H9 (cell line): Measurements from ENCODE around the gene NBPF8. TPM values are rescaled to one million over a fixed set of nuclear protein-coding genes. Genes with fewer than 3 reads are reported as not detected.
"Not testable (repeated sequence)": the region's sequence is repeated elsewhere in the genome, so short reads cannot be mapped to it uniquely, and the experiment has no call there.

Experiments
- DNase-seq: peaks from one replicate; pipeline ENCODE4 v3.0.0-alpha.2; 2017
- H2AFZ ChIP-seq: one replicate; pipeline ENCODE4 v1.6.1; 2013; ENCODE audit warnings: mild to moderate bottlenecking, low read length, control low read depth, moderate library complexity
- H2AK5ac ChIP-seq: 2 replicates; pipeline ENCODE4 v1.6.1; 2013; ENCODE audit warnings: low read length, control low read depth, mixed read lengths; ENCODE audit not compliant: insufficient read length
- H2BK120ac ChIP-seq: one replicate; pipeline ENCODE4 v1.6.1; 2013; ENCODE audit warnings: low read depth, mild to moderate bottlenecking, low read length, control low read depth, inconsistent platforms; ENCODE audit not compliant: poor library complexity, severe bottlenecking
- H2BK12ac ChIP-seq: 2 replicates; pipeline ENCODE4 v1.6.1; 2013; ENCODE audit warnings: low read length, control low read depth, mixed read lengths, low read depth; ENCODE audit not compliant: insufficient read length
- H2BK15ac ChIP-seq: 2 replicates; pipeline ENCODE4 v1.6.1; 2013; ENCODE audit warnings: low read depth, low read length, control low read depth
- H2BK20ac ChIP-seq: one replicate; pipeline ENCODE4 v1.6.1; 2013; ENCODE audit warnings: low read depth, mild to moderate bottlenecking, low read length, control low read depth, inconsistent platforms; ENCODE audit not compliant: poor library complexity, severe bottlenecking
- H2BK5ac ChIP-seq: 2 replicates; pipeline ENCODE4 v1.6.1; 2013; ENCODE audit warnings: low read length, control low read depth, mixed read lengths; ENCODE audit not compliant: insufficient read length
- H3K14ac ChIP-seq: 2 replicates; pipeline ENCODE4 v1.6.1; 2013; ENCODE audit warnings: low read length, control low read depth; ENCODE audit not compliant: insufficient read depth
- H3K18ac ChIP-seq: 2 replicates; pipeline ENCODE4 v1.6.1; 2013; ENCODE audit warnings: low read depth, mild to moderate bottlenecking, mixed read lengths, low read length, control low read depth; ENCODE audit not compliant: insufficient read length
- H3K23ac ChIP-seq: 2 replicates; pipeline ENCODE4 v1.6.1; 2013; ENCODE audit warnings: low read length, control low read depth, mixed read lengths, low read depth; ENCODE audit not compliant: insufficient read length
- H3K23me2 ChIP-seq: 2 replicates; pipeline ENCODE4 v1.6.1; 2013; ENCODE audit warnings: low read depth, mild to moderate bottlenecking, mixed read lengths, low read length, control low read depth; ENCODE audit not compliant: insufficient read length, poor library complexity, severe bottlenecking
- H3K27ac ChIP-seq: 2 replicates; pipeline ENCODE4 v1.5.1; 2013; ENCODE audit warnings: low read length, control low read depth, mixed read lengths, low read depth; ENCODE audit not compliant: insufficient read length
- H3K27me3 ChIP-seq: 2 replicates; pipeline ENCODE4 v1.6.1; 2013; ENCODE audit warnings: low read length, control low read depth, inconsistent platforms; ENCODE audit not compliant: insufficient read depth
- H3K4ac ChIP-seq: 2 replicates; pipeline ENCODE4 v1.6.1; 2013; ENCODE audit warnings: low read depth, mild to moderate bottlenecking, control low read depth, inconsistent platforms, low read length, moderate library complexity
- H3K4me1 ChIP-seq: 2 replicates; pipeline ENCODE4 v1.6.1; 2013; ENCODE audit warnings: low read length, control low read depth, inconsistent platforms; ENCODE audit not compliant: insufficient read depth
- H3K4me2 ChIP-seq: 2 replicates; pipeline ENCODE4 v1.6.1; 2013; ENCODE audit warnings: low read length, control low read depth, mixed read lengths; ENCODE audit not compliant: insufficient read length, insufficient read depth
- H3K56ac ChIP-seq: 2 replicates; pipeline ENCODE4 v1.6.1; 2013; ENCODE audit warnings: low read depth, mild to moderate bottlenecking, mixed read lengths, low read length, control low read depth; ENCODE audit not compliant: insufficient read length
- H3K79me1 ChIP-seq: 2 replicates; pipeline ENCODE4 v1.6.1; 2013; ENCODE audit warnings: low read depth, mild to moderate bottlenecking, moderate library complexity, low read length, control low read depth, inconsistent platforms; ENCODE audit not compliant: insufficient read depth, poor library complexity, severe bottlenecking
- H3K79me2 ChIP-seq: 2 replicates; pipeline ENCODE4 v1.6.1; 2013; ENCODE audit warnings: low read length, control low read depth, inconsistent platforms; ENCODE audit not compliant: insufficient read depth
- H3K9ac ChIP-seq: 2 replicates; pipeline ENCODE4 v1.6.1; 2013; ENCODE audit warnings: low read length, control low read depth, mixed read lengths; ENCODE audit not compliant: insufficient read length; ENCODE audit errors: extremely low read depth
- H3K9me3 ChIP-seq: one replicate; pipeline ENCODE4 v1.6.1; 2013; ENCODE audit warnings: low read depth, low read length, inconsistent platforms; ENCODE audit not compliant: control insufficient read depth
- H3T11ph ChIP-seq: one replicate; pipeline ENCODE4 v1.6.1; 2013; ENCODE audit warnings: mild to moderate bottlenecking, low read length, control low read depth, inconsistent platforms
- H4K20me1 ChIP-seq: one replicate; pipeline ENCODE4 v1.6.1; 2013; ENCODE audit not compliant: control insufficient read depth, insufficient read length, insufficient read depth
- H4K5ac ChIP-seq: 2 replicates; pipeline ENCODE4 v1.6.1; 2013; ENCODE audit warnings: low read depth, mild to moderate bottlenecking, mixed read lengths, low read length, control low read depth; ENCODE audit not compliant: insufficient read length
- H4K8ac ChIP-seq: replicated peaks from 2 replicates; pipeline ENCODE4 v1.6.1; 2013; ENCODE audit warnings: low read length, control low read depth, mixed read lengths, low read depth; ENCODE audit not compliant: insufficient read length
- H4K91ac ChIP-seq: 2 replicates; pipeline ENCODE4 v1.6.1; 2013; ENCODE audit warnings: low read depth, mild to moderate bottlenecking, moderate library complexity, mixed read lengths, low read length, control low read depth; ENCODE audit not compliant: insufficient read length
- H3K27ac Mint-ChIP-seq, 3 experiments: 2 replicates in 2 of 3; 3 replicates in 1 of 3; pipeline ENCODE4 v1.8.0; 2020 to 2021; ENCODE audit warnings: mixed read lengths in 3 of 3, mild to moderate bottlenecking in 1 of 3, moderate library complexity in 1 of 3
- H3K27me3 Mint-ChIP-seq: 2 replicates; pipeline ENCODE4 v1.8.0; 2021; ENCODE audit warnings: low read depth, mild to moderate bottlenecking, moderate library complexity, mixed read lengths
- H3K36me3 Mint-ChIP-seq, 3 experiments: 2 replicates in 2 of 3; 3 replicates in 1 of 3; pipeline ENCODE4 v1.8.0; 2020 to 2021; ENCODE audit warnings: low read depth in 3 of 3, mixed read lengths in 3 of 3; ENCODE audit not compliant: insufficient read depth in 1 of 3
- H3K4me1 Mint-ChIP-seq, 2 experiments: 2 replicates each; pipeline ENCODE4 v1.8.0; 2020; ENCODE audit warnings: mixed read lengths in 2 of 2
- H3K4me3 Mint-ChIP-seq, 2 experiments: 2 replicates in 1 of 2; 3 replicates in 1 of 2; pipeline ENCODE4 v1.8.0; 2020 to 2021; ENCODE audit warnings: mild to moderate bottlenecking in 2 of 2, mixed read lengths in 2 of 2, moderate library complexity in 1 of 2
- H3K9me3 Mint-ChIP-seq, 2 experiments: 2 replicates in 1 of 2; 3 replicates in 1 of 2; pipeline ENCODE4 v1.8.0; 2020; ENCODE audit warnings: mild to moderate bottlenecking in 2 of 2, mixed read lengths in 2 of 2, moderate library complexity in 1 of 2
- WGBS: extraction: QIAGEN DNeasy Blood & Tissue Kit; methylation state at CpG from one replicate; pipeline ENCODE4 v1.1.7; 2013; ENCODE audit warnings: missing lambda C conversion rate, low lambda C conversion rate, mixed read lengths; ENCODE audit not compliant: insufficient read length; ENCODE audit errors: extremely low coverage; 5-methylcytosine and 5-hydroxymethylcytosine counted together
- long read RNA-seq: library from polyadenylated mRNA; unstranded; transcript quantifications from one replicate; pipeline ENCODE4 v2.0.0, GENCODE V29; 2020
- total RNA-seq: library from RNA; stranded (reverse); gene quantifications from 2 replicates; pipeline ENCODE4 v1.2.1, GENCODE V29; 2021

Gene NBPF8
- 0.88 and 0.96 TPM in 2 replicates for total RNA-seq
- long read RNA-seq, result 0 reads

GRCh38 chr1:120414911-120415480 is at the start of gene NBPF8:
Gene NBPF8 (plus strand): TSS chr1:120415035. CDS start chr1:120436523, 21,488 bp downstream.
- H3T11ph ChIP-seq, H3K23me2 ChIP-seq, H3K79me1 ChIP-seq, H2AK5ac ChIP-seq, H3K4ac ChIP-seq, H3K4me1 Mint-ChIP-seq, H3K27ac ChIP-seq, H3K9me3 ChIP-seq, H2BK20ac ChIP-seq, H2BK12ac ChIP-seq, H3K27me3 ChIP-seq, H3K36me3 Mint-ChIP-seq, H3K79me2 ChIP-seq, H3K23ac ChIP-seq, H2AFZ ChIP-seq, H3K27ac Mint-ChIP-seq, H3K56ac ChIP-seq, H3K18ac ChIP-seq, H3K4me1 ChIP-seq, H2BK15ac ChIP-seq, H4K5ac ChIP-seq, H4K8ac ChIP-seq, H3K9me3 Mint-ChIP-seq, H2BK5ac ChIP-seq, H3K14ac ChIP-seq, H3K9ac ChIP-seq, H4K20me1 ChIP-seq, H2BK120ac ChIP-seq, H4K91ac ChIP-seq: not testable (repeated sequence)
- Mint-ChIP-seq H3K27me3 (peaks cover 27% of the 10 kb centered on the region), H3K4me3 (peak within 1 kb of the TSS; percentile 49 to 73)
- peak within 1 kb of the TSS; percentile 13 for H3K4me2 ChIP-seq
- WGBS, result no CpG with 5 or more reads among the region's 64 CpGs
- DNase-seq, result peak; percentile 65

GRCh38 chr1:120367709-120368108 is 47.1 kb upstream of the NBPF8 start:
- not testable (repeated sequence) for H3K4ac ChIP-seq, H3K23ac ChIP-seq, DNase-seq, H4K8ac ChIP-seq, H4K20me1 ChIP-seq, H3K27me3 Mint-ChIP-seq, H2BK20ac ChIP-seq, H3K9me3 Mint-ChIP-seq, H3T11ph ChIP-seq, H2BK15ac ChIP-seq, H3K4me1 Mint-ChIP-seq, H2AK5ac ChIP-seq, H3K27ac Mint-ChIP-seq, H3K18ac ChIP-seq, H2BK5ac ChIP-seq, H2AFZ ChIP-seq, H3K36me3 Mint-ChIP-seq, H3K4me3 Mint-ChIP-seq, H3K27me3 ChIP-seq, H3K9me3 ChIP-seq, H3K23me2 ChIP-seq, H3K79me1 ChIP-seq, H3K9ac ChIP-seq, H3K27ac ChIP-seq, H3K4me2 ChIP-seq, H3K14ac ChIP-seq, H3K79me2 ChIP-seq, H4K5ac ChIP-seq, H3K4me1 ChIP-seq, H2BK12ac ChIP-seq, H3K56ac ChIP-seq, H2BK120ac ChIP-seq, H4K91ac ChIP-seq
- no CpG with 5 or more reads among the region's 6 CpGs for WGBS
